ENCODE measurements around the gene PGBD2. TPM values are rescaled to one million over a fixed set of nuclear protein-coding genes. Genes with fewer than 3 reads are reported as not detected.
A peak's percentile ranks its signal among the peaks of the same experiment; 100 is the strongest.

Gene PGBD2
- total and polyA plus RNA-seq, 9 of the 15 experiments (the other 6 are each of a cell fraction or from before 2014, with no cell fraction given): 11.9 to 21.8 (median 14.7) TPM

GRCh38 chr1:248873409-248873992 lies 32.5 kb upstream of the PGBD2 start (continued):
- TF ChIP-seq MCM3 (IDR thresholded peaks at IDR 0.05) (no peak), GTF2A2 (tag; IDR thresholded peaks at IDR 0.05) (no peak), TAL1 (IDR thresholded peaks at IDR 0.05) (no peak), THRA (IDR thresholded peaks at IDR 0.05) (no peak), GABPB1 (CRISPR knock-in tag; IDR thresholded peaks at IDR 0.05) (peak; percentile 78), POLR3G (IDR thresholded peaks at IDR 0.05; ENCODE audit: extremely low read depth, insufficient read length, insufficient replicate concordance) (peak; percentile 38), ZNF140 (CRISPR knock-in tag; IDR thresholded peaks at IDR 0.05) (no peak), SMARCE1 (IDR thresholded peaks at IDR 0.05) (peak; percentile 61), CBX3 (IDR thresholded peaks at IDR 0.05; ENCODE audit: borderline replicate concordance in 1 of 2, low read length in 2 of 2) (0 out of 3 replicates have a peak, but pooled peaks of 1 of the 2 experiments have one; percentile 4), KAT7 (CRISPR knock-in tag; IDR thresholded peaks at IDR 0.05; ENCODE audit: borderline replicate concordance) (peak; percentile 81), HINFP (tag; conservative IDR thresholded peaks at IDR 0.05; ENCODE audit: low read depth) (no peak)
- TF ChIP-seq, protein P1, sequence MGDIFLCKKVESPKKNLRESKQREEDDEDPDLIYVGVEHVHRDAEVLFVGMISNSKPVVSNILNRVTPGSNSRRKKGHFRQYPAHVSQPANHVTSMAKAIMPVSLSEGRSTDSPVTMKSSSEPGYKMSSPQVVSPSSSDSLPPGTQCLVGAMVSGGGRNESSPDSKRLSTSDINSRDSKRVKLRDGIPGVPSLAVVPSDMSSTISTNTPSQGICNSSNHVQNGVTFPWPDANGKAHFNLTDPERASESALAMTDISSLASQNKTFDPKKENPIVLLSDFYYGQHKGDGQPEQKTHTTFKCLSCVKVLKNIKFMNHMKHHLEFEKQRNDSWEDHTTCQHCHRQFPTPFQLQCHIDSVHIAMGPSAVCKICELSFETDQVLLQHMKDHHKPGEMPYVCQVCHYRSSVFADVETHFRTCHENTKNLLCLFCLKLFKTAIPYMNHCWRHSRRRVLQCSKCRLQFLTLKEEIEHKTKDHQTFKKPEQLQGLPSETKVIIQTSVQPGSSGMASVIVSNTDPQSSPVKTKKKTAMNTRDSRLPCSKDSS (IDR thresholded peaks at IDR 0.05; ENCODE audit: low read depth, partially characterized antibody): no peak
- TF ChIP-seq, protein P2, sequence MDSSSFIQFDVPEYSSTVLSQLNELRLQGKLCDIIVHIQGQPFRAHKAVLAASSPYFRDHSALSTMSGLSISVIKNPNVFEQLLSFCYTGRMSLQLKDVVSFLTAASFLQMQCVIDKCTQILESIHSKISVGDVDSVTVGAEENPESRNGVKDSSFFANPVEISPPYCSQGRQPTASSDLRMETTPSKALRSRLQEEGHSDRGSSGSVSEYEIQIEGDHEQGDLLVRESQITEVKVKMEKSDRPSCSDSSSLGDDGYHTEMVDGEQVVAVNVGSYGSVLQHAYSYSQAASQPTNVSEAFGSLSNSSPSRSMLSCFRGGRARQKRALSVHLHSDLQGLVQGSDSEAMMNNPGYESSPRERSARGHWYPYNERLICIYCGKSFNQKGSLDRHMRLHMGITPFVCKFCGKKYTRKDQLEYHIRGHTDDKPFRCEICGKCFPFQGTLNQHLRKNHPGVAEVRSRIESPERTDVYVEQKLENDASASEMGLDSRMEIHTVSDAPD (CRISPR knock-in tag; IDR thresholded peaks at IDR 0.05): no peak
- TF ChIP-seq, protein P3, sequence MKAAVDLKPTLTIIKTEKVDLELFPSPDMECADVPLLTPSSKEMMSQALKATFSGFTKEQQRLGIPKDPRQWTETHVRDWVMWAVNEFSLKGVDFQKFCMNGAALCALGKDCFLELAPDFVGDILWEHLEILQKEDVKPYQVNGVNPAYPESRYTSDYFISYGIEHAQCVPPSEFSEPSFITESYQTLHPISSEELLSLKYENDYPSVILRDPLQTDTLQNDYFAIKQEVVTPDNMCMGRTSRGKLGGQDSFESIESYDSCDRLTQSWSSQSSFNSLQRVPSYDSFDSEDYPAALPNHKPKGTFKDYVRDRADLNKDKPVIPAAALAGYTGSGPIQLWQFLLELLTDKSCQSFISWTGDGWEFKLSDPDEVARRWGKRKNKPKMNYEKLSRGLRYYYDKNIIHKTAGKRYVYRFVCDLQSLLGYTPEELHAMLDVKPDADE (conservative IDR thresholded peaks at IDR 0.05; ENCODE audit: control insufficient read depth, low read depth, low read length): peak; percentile 97
